Stimulated activated CD4-positive, alpha-beta T cell treated with anti-CD3 and anti-CD28 coated beads, TNF-alpha, amount 100 ng/mL, for 48 hours (primary cell): ENCODE data around the gene RSRC2.
A peak's percentile ranks its signal among the peaks of the same experiment; 100 is the strongest.
"Not testable (repeated sequence)": the region's sequence is repeated elsewhere in the genome, so short reads cannot be mapped to it uniquely, and the experiment has no call there.

ENCODE experiments used
- DNase-seq, 3 donors: peaks; one replicate each; pipeline ENCODE4 v3.0.0-alpha.2; 2020; ENCODE audit warnings: low read depth in 3 of 3

The RSRC2 gene

GRCh38 chr12:122486805-122487426 lies 39.8 kb downstream of the RSRC2 start:
- no peak for DNase-seq

GRCh38 chr12:122486360-122486759 lies 40.4 kb downstream of the RSRC2 start:
- DNase-seq, result not testable (repeated sequence)

DNA sequence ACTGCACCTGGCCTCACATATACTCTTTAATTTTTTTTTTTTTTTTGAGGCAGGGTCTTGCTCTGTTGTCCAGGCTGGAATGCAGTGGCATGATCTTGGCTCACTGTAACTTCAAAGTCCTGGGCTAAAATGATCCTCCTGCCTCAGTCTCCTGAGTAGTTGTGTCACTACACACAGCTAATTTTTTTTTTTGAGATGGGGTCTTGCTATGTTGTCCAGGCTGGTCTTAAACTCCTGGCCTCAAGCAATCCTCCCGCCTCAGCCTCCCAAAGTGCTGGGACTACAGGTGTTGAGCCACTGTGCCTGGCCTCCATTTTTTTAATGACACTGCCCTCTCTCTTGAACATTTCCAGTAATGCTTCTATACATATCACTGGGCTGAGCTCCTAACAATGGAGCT lies 42.4 kb downstream of the RSRC2 start:
- not testable (repeated sequence) for DNase-seq

DNA sequence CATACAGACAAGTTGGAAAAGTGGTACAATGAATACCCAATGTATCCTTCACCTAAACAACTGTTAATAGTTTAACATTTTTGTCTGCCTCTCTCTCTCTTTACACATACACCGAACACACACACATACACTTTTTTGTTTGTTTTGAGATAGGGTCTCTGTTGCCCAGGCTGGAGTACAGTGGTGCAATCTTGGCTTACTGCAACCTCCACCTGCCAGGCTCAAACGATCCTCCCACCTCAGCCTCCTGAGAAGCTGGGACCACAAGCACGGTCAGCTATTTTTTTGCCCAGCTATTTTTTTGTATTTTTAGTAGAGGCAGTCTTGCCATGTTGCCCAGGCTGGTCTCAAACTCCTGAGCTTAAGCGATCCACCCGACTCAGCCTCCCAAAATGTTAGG lies 42.8 kb downstream of the RSRC2 start:
- no peak for DNase-seq

DNA sequence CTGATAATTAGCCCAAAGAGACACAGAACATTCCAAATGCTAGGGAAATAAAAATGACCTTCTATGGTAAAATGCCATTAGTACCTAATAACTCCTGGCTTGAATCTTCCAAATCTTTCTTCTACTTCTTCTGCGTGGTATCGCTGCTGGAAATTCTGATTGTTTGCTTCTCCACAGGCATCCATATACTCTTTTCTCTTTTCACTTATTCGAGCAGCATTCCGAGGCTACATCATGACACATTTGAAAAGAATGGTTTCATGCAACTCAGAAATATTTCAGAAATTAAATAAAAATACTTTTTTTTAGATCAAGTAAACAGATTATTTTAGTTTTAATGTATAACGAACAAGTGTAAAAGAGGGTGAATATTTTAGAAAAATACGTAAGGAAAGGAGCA lies 44.9 kb downstream of the RSRC2 start:
- no peak for DNase-seq

GRCh38 chr12:122480753-122481152 lies 46.0 kb downstream of the RSRC2 start:
- no peak for DNase-seq

DNA sequence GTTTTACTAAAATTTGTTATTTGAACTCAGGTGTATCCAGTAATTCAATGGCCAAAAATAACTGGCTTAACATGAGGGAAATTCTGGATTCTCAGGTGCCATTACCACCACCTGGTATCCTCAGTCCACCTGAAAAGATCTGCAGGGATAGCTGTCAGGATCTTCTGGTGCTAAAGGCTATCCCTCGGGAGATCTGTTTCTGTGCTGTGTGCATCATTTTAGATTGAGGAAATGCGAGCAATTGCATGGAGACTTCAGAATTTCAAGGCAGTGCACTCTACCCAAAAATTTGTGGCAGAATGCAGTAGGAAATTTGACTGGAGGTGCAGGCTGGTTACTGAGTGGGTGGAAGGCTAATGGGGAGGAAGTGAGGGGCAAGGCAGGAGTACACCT lies 52.4 kb downstream of the RSRC2 start:
- DNase-seq, result no peak

- peak; percentile 41 to 59 (median 47) for DNase-seq
Measured at GRCh38 chr12:122473543-122474323, 53.0 kb downstream of the RSRC2 start.

GRCh38 chr12:122471324-122472226 lies 55.2 kb downstream of the RSRC2 start:
- no peak for DNase-seq

GRCh38 chr12:122470576-122470975 lies 56.2 kb downstream of the RSRC2 start:
- not testable (repeated sequence) for DNase-seq

GRCh38 chr12:122469856-122470255 lies 56.9 kb downstream of the RSRC2 start:
- DNase-seq, result not testable (repeated sequence)

DNA sequence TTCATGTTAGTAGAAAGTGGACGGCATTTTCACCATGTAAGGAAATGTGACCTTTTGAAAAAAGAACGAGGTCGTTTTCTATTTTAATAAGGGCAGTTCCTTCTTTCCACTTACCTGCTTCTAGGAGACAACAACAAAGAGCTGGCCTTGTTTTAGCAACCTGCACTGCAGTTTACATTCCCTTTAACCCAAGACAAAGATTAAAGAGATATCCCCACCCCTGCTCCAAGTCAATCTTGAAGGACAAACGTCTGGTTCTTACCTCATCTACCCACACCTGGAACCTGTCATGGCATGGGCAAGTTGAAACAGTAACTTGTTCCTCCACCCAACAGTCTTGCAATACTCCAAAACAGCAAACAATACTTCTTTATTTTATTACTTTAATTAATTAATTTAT lies 58.8 kb downstream of the RSRC2 start:
- DNase-seq, result no peak

DNA sequence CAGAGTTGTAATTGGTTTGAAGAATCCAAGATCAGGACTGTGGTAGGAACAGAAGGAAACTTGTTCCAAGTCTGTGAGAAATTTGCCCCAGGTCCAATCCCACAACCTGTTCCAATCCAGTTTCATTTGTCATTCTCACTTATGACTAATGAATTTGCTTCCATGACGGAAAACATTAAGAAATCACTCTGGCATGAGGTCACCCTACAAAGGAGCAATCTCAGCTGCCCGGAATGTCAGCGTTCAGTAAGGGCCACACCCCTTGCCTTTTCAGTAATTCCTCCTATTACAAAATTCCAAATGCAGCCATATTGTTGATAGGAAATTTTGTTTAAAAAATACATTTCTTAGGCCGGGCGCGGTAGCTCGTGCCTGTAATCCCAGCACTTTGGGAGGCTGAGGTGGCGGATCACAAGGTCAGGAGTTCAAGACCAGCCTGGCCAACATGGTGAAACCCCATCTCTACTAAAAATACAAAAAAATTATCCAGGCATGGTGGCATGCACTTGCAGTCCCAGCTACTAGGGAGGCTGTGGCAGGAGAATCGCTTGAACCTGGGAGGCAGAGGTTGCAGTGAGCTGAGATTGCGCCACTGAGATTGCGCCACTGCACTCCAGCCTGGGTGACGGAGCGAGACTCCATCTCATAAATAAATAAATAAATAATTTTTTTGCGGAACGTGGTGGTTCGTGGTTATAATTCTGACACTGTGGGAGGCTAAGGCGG lies 62.3 kb downstream of the RSRC2 start:
- DNase-seq, result not testable (repeated sequence)

GRCh38 chr12:122460641-122461040 lies 66.1 kb downstream of the RSRC2 start:
- DNase-seq, result no peak

- DNase-seq, result no peak
Measured at GRCh38 chr12:122460061-122460460, 66.7 kb downstream of the RSRC2 start.

- DNase-seq, result no peak
Measured at GRCh38 chr12:122459211-122459610, 67.5 kb downstream of the RSRC2 start.

DNA sequence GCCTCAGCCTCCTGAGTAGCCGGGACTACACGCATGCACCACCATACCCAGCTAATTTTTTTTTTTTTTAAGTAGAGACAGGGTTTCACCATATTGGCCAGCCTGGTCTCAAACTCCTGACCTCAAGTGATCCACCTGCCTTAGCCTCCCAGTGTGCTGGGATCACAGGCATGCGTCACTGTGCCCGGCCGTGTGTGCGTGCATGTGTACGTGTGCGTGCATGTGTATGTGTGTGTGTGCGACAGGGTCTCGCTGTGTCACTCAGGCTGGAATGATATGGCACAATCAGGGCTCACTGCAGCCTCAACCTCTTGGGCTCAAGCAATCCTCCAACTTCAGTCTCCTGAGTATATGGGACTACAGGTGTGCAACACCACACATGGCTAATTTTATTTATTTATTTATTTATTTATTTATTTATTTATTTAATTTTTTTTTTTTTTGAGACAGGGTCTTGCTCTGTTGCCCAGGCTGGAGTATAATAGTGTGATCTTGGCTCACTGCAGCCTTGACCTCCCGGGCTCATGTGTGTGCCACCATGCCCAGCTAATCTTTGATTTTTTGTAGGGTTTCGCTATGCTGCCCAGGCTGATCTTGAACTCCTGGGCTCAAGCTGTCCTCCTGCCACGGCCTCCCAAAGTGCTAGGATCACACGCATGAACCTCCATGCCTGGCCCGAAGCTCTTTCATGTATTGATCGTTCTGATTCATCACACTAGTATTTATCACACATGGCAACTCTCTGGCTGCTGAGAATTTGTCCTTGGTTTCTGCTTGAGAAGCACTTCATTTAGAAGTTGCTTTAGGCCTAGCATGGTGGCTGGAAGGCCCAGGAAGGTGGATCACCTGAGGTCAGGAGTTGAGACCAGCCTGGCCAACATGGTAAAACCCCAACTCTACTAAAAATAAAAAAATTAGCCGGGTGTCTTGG lies 68.4 kb downstream of the RSRC2 start:
- DNase-seq, result no peak

GRCh38 chr12:122457627-122458026 lies 69.1 kb downstream of the RSRC2 start:
- DNase-seq, result no peak

DNA sequence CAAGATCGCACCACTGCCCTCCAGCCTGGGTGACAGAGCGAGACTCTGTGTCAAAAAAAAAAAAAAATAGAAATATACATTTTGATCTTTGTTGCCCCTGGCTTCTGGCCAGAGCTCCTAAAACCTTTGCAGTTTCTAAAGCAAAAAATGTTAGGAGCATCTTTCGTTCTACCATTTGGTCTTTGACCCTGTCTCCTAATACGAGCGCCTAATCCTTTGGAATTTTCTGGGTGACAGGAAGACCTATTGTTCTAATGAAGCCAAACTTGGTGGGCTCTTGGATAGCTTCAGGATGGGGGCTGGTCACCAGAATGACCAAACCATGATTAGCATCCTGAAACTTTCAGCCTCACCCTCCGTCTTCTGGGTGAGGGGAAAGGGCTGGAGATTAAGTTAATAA lies 72.0 kb downstream of the RSRC2 start:
- no peak for DNase-seq

- DNase-seq, result no peak
Measured at GRCh38 chr12:122454250-122454721, 72.5 kb downstream of the RSRC2 start.
